Anterior cingulate cortex (tissue), 58 donors: ENCODE measurements around the gene RAB4A.
A peak's percentile ranks its signal among the peaks of the same experiment; 100 is the strongest.

Experiments used
- DNase-seq, 58 donors: peaks; one replicate each; lab custom pipeline; 2025; lab: John Stamatoyannopoulos, UW

Gene RAB4A, protein sequence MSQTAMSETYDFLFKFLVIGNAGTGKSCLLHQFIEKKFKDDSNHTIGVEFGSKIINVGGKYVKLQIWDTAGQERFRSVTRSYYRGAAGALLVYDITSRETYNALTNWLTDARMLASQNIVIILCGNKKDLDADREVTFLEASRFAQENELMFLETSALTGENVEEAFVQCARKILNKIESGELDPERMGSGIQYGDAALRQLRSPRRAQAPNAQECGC

GRCh38 chr1:229270547-229271447 is at the start of gene RAB4A:
TSS of gene RAB4A (plus strand) at chr1:229271111. CDS start at chr1:229271340, 229 bp downstream.
- peak in 57 of 58 donors; percentile 23 to 88 (median 76) for DNase-seq

DNA sequence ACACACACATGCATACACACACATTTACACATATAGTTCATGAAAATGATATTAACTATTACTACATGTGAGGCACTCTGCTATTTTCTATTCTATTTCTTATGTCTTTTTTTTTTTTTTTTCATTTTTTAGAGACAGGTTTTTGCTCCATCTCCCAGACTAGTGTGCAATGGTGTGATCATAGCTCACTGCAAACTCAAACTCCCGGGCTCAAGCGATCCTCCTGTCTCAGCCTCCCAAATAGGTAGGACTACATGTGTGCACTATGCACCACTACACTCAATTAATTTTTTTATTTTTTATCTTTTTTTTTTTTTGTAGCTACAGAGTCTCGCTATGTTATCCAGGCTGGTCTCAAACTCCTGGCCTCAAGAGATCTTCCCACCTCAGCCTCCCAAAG is 48.8 kb upstream of the RAB4A start:
- DNase-seq, result no peak

- peak in 1 of 58 donors; percentile 11 for DNase-seq
Observed at GRCh38 chr1:229223498-229223897, 47.4 kb upstream of the RAB4A start.

GRCh38 chr1:229224308-229224707 is 46.6 kb upstream of the RAB4A start:
- no peak for DNase-seq

- DNase-seq, result no peak
Observed at GRCh38 chr1:229225331-229225782, 45.6 kb upstream of the RAB4A start.

DNA sequence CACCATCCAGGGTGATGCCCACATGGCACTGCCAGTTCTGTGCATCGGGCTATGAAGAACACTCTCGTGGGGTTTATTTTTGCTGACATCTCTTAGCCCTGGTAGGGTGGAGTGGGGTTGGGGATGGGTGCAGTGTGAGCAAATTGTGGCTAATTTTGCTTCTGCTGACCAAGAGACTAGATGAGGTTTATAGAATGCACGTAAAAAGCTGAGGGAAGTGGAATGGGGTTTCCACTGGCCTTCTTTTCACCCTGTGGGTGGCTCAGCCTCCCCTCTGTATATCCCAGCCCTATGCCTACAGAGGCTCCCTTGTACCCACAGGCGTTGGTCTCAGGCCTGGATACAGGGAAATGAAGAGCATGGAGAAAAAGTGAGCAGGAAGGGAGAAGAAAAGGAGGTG is 44.1 kb upstream of the RAB4A start:
- DNase-seq, result no peak

- peak in 57 of 58 donors; percentile 11 to 92 (median 77) for DNase-seq
Observed at GRCh38 chr1:229227298-229227919, 43.5 kb upstream of the RAB4A start.

DNA sequence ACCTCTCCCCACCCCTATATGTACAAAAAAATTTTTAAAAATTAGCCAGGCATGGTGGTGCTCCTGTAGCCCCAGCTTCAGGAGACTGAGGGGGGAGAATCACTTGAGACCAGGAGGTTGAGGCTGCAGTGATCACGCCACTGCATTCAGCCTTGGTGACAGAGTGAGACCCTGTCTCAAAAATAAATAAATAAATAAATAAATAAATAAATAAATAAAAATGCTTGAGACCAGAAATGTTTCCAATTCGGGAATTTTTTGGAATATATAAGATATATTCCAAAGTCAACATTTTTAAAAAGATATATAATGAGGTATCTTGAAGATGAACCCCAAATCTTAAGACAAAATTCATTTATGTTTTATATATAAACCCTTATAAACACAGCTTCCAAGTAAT is 42.4 kb upstream of the RAB4A start:
- no peak for DNase-seq

GRCh38 chr1:229229137-229229720 is 41.7 kb upstream of the RAB4A start:
- no peak for DNase-seq

GRCh38 chr1:229229721-229230139 is 41.2 kb upstream of the RAB4A start:
- DNase-seq, result peak in 53 of 58 donors; percentile 56 to 98 (median 83)

DNA sequence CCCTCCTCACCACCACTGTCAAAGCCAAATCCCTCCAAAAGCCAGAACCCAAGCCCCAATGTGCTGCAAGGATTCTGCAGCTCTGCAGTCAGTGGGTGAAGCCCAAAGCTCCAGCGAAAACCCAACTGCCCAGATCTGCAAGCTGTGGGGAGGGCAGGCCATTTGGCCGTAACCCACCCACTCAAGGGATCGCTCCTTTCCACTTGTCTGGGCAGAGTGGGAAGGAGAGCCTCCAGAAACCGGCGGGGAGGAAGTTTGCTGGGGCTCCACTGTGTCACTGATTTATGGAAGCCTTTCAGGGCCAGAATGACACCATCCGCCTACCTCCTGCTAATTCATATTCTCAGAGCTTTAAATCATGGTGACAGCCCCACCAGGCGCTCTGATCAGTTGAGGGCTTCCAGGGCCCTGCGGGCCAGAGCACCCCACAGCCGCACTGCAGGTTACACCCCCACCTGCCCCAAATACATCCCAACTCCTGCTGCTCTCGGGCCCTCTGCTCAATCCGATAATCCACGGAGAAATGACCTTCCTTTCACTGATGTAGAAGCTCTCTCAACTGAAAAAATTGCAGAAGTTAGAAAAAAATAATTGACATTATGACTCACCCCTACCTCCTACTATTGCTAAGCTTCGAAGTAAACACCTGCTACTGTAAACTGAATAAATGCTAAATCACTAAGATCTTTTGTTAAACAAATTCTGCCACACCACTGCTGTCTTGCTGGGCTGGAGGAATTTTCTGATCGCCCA is 40.6 kb upstream of the RAB4A start:
- peak in 16 of 58 donors; percentile 56 to 95 (median 82) for DNase-seq

GRCh38 chr1:229230893-229231753 is 39.8 kb upstream of the RAB4A start:
- DNase-seq, result peak in 3 of 58 donors; percentile 16 to 53 (median 51)

GRCh38 chr1:229231754-229232119 is 39.2 kb upstream of the RAB4A start:
- peak in 9 of 58 donors; percentile 4 to 62 (median 37) for DNase-seq

DNA sequence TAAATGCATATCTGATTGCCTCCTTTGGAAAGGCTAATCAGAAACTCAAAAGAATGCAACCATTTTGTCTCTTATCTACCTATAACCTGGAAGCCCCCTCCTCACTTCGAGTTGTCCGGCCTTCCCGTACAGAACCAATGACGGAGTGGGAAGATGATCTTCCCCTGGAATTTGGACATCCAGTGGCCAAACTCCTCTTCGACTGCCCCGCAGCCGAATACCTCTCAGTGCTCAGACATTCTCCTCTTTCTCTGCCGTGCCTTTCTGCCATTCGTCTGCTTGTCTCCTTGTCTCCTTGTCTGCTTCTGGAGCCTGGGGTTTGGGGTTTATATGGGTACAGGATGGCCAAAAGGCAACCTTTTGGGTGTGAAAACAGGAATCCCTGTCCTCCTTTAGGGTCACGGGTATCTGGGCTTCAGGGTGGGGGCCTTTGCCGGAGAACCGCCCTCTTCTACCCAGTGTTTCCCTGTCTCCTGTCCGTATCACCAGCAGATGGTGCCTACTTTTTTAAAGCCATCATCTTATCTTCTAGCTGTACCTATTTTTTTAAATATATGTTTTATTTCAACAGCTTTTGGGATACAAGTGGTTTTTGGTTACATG is 35.9 kb upstream of the RAB4A start:
- no peak for DNase-seq

DNA sequence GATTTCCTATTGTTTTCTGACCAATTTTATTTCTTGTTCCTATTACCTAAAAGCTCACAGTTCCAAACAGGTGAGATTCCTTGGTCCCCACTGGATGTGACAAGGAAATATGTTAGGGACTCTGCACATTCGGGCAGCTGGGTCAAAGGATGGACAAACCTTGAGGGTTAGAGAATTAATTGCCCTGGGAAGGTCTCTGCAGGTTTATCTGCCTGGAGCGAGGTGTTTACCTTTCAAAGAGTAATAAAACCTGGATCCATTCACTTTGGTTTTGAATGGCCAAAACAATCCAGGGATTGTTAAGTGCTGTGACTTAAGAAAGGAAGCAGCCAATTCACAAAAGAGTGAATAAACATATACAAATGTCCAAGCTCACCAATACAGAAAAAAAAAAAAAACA is 33.6 kb upstream of the RAB4A start:
- DNase-seq, result no peak

DNA sequence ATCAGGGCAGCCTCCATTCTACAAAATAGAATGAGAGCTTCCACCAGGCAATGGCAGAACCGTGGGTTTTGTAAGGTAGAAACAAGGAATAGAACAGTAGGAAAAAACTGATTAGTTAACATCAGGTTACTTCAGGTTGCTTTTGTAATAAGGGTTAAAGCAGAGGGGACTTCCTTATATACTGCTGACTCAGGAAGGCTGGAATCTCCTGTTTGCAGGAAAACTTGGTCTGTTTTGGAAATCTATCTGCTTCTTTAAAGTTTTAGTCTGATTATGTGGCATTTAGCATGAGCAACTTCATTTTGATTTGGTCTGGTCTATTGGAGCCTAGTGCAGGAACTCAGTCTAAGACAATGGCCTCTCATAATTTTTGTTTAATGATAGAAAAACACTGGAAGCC is 32.7 kb upstream of the RAB4A start:
- no peak for DNase-seq

- peak in 51 of 58 donors; percentile 25 to 93 (median 73) for DNase-seq
Observed at GRCh38 chr1:229238674-229239415, 32.1 kb upstream of the RAB4A start.

DNA sequence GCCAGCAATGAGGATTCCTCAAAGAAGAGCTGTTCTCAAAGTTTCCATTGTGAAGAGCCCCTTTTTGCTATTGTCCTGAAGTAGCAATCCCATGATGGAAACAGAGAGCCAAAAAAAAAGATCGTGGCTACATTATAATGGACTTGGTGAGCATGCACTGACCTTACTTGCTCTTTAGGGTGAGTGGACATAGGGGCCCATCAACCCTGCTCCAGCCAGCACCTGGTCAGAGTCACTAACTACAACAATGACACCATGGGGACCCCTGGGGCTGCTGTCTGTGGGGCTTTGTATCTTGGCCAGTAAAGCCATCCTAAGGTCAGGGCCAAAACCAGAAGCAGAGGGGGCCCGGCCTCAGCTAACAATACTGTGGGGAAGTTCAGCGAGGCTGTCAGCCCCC is 30.4 kb upstream of the RAB4A start:
- DNase-seq, result no peak
